ENCODE data around the gene CA11.
A peak's percentile ranks its signal among the peaks of the same experiment; 100 is the strongest.
"Not testable (repeated sequence)": the region's sequence is repeated elsewhere in the genome, so short reads cannot be mapped to it uniquely, and the experiment has no call there.

Gene CA11

DNA sequence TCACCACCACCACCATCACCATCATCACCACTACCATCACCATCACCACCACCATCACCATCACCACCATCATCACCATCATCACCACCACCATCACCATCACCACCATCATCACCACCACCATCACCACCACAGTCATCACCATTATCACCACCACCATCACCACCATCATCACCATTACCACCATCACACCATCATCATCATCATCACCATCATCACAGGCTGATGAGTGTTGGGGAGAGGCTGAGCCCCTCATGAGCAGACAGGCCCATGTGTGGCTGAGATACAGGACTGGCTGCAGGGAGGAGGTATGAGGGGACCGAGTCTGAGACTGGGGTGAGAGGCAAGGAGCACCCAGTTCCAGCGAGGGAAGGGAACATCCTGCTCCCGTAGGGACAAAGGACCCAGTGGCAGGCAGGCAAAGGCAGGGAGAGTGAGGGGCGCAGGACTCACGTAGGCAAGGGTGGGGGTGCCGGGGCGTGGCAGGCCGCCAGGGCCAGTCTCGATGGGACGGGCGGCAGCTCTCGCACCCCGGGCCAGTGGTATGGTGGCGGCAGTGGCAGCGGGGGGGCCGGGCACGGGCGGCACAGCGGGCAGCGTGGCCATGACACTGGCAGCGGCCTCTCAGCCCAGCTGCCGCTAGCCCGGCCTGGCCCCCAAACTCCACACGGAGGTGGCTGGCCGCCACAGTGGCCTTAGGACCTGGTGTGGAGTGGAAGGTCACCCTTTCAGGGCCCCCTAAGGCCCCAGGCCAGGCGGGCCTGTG lies 24.1 kb upstream of the CA11 start:
- no peak for DNase-seq

DNA sequence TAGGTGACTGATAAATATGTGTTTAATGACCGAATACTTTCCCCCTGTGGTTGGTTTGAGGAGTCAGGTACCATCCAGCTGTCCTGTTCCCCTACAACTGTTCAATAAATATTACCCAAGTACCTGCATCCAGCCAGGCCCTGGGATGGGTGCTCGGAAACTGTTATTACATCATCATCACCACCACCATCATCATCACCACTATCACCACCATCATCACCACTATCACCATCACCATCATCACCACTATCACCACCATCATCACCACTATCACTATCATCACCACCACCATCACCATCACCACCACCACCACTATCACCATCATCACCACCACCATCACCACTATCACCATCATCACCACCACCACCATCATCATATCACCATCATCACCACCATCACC lies 22.8 kb upstream of the CA11 start:
- no peak for DNase-seq

DNA sequence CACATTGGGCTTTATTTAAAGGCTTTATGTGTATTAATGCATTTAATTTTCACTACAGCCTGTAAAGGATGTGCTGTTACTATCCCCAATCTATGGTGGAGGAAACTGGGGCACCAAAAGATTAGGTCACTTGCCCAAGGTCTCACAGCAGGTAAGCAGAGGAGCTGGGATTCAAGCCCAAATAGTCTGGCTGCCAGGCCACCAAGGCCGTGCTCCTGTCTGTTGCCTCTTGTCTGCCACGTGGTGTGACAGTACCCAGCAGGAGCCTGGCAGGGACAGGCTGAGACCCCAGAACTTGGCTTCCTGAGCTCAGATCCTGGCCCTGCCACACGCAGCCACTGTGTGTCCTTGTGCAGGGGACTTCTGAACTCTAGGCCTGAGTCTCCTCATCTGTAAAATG lies 22.3 kb upstream of the CA11 start:
- no peak for DNase-seq

DNA sequence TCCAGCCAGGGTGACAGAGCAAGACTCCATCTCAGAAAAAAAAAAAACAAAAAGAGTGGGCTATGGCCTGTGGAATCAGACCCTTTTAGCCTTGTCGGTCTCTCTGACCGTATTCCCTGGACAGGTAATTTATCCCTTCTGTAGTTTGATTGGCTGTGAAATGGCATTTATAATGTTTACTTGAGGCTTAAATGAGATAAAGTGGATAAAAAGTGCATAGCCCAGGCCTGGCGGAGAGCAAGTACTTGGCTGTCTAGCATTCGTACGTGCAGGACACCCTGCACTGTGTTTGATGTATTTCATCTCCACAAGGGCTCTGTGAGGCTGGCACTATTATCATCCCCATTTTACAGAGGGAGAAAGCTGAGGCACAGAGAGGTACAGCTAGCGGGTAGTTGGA lies 19.8 kb upstream of the CA11 start:
- no peak for DNase-seq

DNA sequence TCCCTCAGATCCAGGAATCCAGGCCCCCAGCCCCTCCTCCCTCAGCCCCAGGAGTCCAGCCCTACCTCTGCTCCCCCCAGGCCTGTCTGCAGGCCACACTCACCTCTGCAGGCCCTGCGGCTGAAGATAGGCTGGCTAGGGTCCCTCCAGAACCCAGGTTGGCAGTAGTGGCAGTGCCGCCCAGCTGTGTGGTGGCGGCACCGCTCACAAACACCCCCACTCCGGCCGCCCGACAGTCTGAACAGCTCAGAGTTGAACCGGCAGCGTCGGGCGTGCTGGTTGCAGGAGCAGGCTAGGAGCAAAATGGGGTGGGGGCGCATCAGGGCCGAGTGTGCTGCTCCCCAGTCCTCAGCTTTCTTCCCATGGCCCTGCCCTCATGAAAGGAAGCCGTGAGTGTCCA lies 18.5 kb upstream of the CA11 start:
- no peak for DNase-seq

DNA sequence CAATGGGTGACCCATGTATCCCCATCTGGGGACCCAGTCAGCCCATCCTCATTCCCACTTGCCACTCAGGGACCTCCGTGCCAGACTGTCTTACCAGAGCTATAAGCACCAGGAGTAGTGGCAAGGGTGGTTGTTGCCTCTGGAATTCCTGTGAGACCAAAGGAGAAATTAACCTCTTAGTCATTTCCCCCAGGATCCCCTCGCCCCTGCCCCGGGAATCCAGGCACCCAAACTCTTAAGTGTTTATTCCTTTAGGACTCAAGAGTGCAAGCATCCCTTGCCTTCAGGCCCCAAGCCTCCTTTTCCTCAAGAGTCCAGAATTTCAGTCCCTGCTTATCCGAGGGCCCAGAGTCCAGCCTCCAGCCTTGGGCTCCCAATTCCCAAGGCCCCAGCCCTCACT lies 17.7 kb upstream of the CA11 start:
- no peak for DNase-seq

DNA sequence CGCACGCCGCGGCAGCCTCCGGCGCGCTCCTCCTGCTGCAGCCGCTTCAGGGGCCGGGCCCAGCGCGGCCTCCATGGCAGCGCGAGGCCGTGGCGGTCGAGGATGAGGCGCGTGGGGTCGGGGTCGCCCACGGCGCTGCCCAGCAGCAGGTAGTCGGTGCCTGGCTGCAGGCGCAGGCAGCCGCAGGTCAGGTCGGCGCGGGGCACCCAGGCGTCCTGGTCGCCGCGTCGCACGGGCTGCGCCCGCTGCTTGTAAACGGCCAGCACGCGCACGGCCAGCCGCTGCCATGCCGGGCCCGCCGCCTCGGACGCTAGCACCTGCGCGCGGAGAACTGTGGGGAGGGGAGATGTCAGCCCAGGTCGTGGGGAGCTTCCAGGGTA lies 15.7 kb upstream of the CA11 start:
- no peak for DNase-seq

DNA sequence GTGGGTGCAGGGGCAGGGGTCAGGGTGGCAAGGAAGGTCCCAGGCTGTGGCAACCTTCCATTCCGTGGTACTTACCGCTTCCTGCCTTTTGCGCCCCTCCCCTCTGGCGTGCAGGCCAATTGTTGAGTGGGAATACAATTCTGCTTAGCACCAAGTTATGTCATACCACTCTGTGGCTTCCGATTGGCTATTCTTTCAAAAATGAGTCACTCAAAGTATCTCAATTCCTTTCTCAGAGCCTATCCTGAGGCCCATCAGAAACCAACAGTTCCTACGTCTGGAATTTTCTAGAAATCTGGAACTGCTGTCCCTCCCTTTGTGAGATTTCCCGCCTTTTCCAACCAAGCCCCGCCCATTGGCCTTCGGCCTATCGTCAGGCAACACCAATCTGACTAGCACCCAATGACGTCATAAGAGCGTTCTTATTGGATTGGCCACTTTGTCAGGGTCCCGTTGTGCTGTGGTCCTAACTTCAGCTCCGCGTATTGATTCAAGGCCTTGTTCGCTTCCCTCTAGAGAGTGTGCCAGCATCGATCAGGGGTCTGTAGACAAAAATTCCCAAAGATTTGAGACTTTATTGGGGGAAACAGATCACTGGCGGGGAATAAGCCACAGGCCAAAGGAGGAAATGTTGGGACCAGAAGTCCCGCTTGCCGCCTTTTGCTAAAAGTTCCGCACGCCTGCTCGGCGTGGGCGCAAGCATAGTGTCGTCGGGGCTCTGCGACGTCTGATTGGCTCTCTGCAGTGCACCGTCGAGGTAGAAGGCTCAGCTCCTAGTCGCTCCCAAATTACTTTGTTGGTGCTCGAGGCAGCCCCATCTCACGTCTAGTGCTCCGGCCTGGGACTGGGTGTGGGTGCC lies 15.1 kb upstream of the CA11 start:
- peak; percentile 99 for DNase-seq

DNA sequence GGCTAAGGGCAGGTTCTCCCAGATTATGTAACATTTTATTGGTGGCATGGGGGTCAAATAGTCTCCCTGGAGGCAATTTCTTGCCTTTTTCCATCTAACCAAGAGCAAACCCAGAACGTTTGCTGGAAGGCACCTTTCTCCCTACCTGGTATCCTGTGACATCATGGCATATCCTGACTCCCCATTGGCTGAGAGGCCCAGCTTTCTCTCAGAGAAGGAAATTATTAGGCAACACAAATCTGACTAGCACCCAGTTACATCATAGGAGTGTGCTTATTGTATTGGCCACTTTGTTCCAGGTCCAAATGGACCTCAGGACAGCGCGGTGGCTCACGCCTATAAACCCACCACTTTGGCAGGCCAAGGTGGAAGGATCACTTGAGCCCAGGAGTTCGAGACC lies 13.8 kb upstream of the CA11 start:
- no peak for DNase-seq

DNA sequence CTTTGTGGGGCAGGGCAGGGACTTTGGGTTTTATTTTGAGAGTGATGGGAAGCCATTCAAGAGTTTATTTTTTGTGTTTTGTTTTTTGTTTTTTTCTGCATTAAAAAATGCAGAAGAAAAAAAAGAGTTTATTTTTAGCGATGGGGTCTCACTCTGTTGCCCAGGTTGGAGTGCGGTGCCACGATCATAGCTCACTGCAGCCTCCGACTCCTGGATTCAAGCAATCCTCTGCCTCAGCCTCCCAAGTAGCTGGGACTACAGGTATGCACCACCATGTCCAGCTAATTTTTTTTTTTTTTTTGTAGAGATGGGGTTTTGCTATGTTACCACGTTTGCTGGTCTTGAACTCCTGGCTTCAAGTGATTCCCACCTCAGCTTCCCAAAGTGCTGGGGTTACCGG lies 12.5 kb upstream of the CA11 start:
- no peak for DNase-seq

DNA sequence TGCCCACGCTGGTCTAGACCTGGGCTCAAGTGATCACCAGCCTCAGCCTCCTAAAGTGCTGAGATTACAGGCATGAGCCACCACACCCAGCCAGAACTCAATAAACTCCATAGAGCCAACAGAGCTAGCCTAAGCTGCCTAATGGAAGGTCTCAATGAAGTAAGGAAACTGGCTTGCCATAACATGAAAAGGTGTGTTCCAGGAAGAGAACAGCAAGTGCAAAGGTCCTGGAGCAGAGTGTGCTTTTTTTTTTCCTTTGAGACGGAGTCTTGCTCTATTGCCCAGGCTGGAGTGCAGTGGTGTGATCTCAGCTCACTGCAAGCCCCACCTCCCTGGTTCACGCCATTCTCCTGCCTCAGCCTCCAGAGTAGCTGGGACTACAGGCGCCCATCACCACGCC lies 11.8 kb upstream of the CA11 start:
- not testable (repeated sequence) for DNase-seq

DNA sequence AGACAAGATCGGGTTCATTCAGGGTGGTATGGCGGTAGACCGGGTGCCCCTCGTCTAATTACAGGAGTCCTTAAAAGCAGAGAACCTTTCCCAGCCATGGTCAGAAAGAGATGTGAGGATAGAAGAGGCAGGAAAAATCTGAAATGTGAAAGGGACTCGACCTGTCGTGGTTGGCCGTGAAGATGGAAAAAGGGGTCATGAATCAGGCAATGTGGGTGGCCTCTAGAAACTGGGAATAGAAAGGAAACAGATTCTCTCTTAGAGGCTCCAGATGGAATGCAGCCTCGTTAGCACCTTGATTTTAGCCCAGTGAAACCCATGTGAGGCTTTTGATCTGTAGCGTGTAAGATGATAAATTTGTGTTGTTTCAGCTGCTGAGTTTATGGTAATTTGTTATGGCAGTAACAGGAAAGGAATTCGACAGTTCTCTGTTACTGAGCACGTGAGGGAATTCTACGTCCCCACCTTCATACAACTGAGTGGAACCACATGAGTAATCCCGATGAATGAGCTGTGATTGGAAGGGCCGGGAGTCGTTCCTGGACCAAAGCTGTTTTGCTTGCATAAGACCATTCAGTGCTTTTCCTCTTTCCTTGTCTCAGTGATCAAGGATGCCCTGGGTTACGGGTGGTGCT lies 11.0 kb upstream of the CA11 start:
- DNase-seq, result no peak

DNA sequence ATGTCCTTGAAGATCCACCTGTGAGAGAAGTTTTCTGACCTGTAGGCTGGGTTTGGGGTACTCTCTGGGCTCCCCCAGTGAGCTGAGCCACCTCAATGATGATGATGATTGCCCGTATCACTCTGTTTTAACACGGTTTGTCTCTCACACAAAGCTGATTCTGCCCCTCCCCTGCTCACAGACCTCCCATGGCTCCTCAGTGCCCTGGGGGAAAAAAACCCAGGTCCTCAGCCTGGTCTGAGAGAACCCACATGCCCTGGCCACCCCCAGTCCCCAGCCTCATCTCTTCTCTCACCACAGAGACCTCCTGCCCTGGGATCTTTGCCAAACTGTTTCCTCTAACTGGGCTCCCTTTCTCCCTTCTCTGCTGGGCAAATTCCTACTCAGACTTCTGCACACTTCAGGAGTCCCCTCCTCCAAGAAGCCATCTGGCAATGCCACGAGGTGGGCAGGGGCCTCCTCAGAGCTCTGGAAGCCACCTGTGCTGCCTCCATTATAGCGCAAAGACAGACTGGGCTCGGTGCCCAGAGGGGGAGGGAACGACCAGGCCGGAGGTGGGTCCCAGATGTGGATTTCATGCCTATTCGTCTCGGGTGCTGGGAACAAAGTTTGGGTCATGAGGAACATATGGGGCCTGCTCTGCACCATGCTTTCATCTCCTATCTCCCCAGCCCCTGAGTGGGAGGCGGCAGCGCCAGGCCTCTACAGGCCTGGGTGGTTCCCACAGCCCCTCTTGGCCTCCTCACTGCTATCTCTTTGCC lies 8.5 kb upstream of the CA11 start:
- DNase-seq, result peak; percentile 59

DNA sequence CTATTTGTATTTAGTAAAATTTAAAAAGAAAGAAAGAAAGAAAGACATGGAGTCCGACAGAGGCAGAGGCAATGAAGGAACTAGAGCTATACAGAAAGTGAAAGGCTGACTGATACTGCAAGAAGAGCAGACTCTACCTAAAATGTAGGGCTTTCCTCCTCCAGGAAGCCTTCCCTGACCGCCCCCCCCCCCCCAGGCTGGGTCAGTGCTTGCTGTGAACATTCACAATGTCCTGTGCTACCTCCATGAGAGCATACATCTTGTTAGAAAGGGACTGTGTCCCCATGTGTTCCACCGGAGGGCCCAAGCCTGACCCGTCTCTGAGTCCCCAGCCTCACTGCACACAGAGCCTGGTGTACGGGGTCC lies 5.7 kb upstream of the CA11 start:
- no peak for DNase-seq

DNA sequence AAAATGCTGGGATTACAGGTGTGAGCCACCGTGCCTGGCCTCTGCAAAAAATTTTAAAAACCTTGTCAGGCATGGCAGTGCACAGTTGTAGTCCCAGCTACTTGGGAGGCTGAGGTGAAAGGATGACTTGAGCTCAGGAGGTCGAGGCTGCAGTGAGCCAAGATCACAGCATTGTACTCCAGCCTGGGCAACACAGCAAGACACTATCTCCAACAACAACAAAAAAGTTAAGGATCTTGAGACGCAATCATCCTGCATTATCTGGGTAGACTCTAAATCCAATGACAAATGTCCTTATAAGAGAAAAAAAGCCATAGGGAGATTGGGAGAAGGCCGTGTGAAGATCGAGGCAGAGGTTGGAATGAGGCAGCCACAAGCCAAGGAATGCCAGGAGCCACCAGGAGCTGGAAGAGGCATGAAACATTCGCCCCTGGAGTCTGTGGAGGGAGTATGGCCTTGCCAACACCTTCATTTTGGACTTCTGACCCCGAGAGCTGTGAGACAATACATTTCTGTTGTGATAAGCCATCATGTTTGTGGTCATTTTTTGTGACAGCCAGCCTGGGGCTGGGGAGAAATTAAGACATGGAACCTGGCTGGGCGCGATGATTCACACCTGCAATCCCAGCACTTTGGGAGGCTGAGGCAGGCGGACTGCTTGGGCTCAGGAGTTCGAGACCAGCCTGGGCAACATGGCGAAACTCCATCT lies 5.1 kb upstream of the CA11 start:
- no peak for DNase-seq

DNA sequence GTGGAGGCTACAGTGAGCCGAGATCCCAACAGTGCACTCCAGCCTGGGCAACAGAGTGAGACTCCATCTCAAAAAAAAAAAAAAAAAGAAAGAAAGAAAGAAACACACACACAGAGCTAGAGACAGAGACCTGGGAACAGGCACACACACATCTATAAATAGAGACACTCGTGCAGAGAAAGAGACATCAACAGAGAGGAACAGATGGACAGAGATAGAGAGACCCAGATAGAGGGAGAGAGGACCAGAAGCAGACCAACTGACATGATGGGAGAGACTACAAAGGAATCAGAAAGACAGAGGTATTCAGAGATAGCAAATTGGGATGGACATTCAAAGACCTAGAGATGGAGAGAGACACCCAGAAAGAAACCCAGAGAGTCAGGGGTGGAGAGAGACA lies 2.1 kb upstream of the CA11 start:
- DNase-seq, result peak; percentile 42

DNA sequence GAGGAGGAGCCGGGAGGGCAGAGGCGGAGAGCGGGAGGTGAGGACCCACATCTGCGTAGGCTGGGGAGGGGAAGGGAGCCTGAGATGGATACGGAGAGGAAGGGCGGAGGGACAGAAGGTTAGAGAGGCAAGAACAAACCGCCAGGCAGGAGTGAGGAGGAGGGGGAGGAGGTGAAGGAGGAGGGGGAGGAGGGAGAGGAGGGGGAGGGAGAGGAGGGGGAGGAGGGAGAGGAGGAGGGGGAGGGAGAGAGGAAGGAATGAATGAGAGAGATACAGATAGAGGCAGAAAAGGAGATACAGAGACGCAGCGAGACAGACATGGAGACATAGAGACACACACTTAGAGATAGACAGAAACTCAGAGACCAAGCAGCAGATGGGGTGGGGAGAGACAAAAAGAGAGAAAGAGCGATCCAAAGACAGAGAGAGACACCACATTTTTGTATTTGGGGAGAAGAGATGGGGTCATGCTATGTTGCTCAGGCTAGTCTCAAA lies 782 bp upstream of the CA11 start:
- no peak for DNase-seq

DNA sequence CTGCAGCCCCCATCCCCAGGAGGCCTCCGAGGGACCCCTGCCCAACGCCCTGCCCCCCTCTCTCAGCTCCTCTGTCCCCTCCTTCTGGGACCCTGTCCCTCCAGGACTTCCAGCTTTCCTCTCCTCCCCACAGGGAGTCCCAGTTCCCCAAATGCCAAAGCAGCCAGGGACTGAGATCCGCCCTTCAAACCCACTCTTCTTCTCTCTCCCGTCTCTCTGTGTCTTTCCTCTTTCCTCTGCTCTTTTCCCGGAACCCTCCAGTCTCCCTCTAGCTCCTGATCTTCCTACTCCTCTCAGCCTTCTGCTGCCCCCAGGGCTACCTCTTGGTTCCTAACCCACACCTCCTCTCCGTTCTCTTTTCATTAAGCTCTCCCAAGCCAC lies 377 bp downstream of the CA11 start:
- no peak for DNase-seq

DNA sequence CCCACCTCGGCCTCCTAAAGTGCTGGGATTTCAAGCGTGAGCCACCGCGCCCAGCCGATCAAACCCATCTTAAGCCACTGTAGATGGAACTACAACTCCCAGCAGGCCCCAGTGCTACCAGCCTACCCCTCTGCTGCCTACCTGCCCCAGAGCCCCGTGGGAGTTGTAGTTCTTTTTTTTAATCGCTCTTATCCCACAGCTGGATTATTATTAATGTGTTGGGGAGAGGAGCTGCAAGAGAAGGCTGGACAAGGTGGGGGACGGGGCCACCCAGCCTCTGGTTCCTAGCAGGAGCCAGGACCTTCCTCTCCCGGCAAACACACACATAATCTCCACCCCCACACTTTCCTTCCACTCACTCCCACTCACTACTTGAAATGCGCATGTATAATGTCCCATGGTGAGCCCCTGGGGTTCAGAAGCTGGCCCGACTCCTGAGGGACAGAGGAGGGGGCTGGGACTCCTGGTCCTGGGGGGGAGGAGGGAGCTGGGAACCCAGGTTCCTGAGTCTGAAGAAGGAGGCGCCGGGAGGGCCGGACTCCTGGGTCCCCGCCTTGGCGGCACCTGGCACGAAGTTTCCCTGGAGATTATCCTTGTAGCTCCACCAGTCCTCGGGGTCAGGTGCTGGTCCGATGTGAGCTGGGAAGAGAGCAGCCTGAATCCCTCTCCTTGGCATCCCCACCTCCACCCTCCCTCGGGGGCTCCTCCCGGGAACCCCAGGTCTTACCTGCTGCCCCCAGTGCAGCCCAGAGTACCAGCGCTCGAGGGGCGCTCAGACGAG lies 958 bp downstream of the CA11 start:
- peak; percentile 94 for DNase-seq

DNA sequence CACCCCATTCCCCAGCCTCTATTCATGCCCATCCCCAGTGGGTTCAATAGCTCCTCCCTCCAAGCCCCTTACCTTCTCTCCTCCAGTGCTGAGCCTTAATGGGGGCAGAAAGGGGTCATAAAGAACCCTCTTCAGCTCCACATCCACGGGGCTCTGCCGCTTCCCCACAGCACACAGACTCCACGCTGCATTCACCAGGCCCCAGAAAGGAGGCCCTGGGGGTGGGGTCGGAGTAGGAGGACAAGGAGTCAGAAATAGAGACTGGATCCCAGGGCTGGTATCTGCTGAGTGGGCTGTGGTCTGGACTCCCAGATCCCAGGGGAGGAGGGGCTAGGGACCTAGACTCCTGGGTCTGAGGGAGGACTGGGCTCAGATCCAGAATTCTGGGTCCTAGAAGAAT lies 1.6 kb downstream of the CA11 start:
- no peak for DNase-seq

DNA sequence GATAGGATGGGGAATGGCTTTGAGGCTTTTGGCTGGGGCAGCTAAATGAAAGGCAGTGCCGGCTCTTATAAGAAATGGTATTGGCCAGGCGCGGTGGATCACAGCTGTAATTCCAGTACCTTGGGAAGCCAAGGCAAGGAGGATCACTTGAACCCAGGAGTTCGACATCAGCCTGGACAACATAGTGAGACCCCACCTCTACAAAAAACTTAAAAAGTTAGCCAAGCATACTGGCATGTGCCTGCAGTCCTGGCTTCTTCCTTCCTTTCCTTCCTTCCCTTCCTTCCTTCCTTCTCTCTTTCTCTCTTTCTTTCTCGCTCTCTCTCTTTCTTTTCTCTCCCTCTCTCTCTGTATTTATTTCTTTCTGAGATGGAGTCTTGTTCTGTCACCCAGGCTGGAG lies 3.1 kb downstream of the CA11 start:
- no peak for DNase-seq

DNA sequence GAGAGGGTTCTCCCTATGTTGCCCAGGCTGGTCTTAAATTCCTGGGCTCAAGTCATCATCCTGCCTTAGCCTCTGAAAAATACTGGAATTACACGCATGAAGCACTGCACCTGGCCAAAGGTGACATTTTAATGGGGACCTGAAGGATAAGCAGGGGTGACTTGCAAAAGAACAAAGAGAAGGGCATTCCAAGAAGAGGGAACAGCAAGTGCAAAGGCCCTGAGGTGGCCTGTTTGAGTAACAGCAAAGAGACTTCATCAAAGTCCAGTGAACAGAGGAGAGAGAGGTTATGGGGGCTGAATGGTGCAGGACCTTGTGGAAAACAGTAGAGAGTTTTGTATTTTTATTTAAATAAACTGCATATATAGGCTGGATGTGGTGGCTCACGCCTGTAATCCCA lies 4.1 kb downstream of the CA11 start:
- no peak for DNase-seq

All from hematopoietic multipotent progenitor cell treated with erythropoietin and hydrocortisone succinate and interleukin-3 and kit ligand, for 6 days (in vitro differentiated cells).